Epithelial cell of prostate (primary cell): ENCODE measurements around the gene GJA3.
"Not testable (repeated sequence)": the region's sequence is repeated elsewhere in the genome, so short reads cannot be mapped to it uniquely, and the experiment has no call there.

Experiments
- DNase-seq: peaks from one replicate; pipeline ENCODE4 v3.0.0-alpha.2; 2011; ENCODE audit warnings: low read depth, low spot score
- H3K27ac ChIP-seq: fragments of 450-650 bp; 2 replicates; pipeline ENCODE4 v1.5.1; 2017; ENCODE audit warnings: mild to moderate bottlenecking

Gene GJA3

GRCh38 chr13:20153290-20153689, 7.6 kb downstream of the GJA3 start:
- not testable (repeated sequence) for H3K27ac ChIP-seq, DNase-seq

GRCh38 chr13:20151612-20152011, 9.2 kb downstream of the GJA3 start:
- H3K27ac ChIP-seq: no peak overlapping the region
- no peak for DNase-seq

GRCh38 chr13:20151016-20151415, 9.8 kb downstream of the GJA3 start:
- H3K27ac ChIP-seq: no peak overlapping the region
- no peak for DNase-seq

GRCh38 chr13:20150561-20150960, 10.3 kb downstream of the GJA3 start:
- no peak for DNase-seq
- H3K27ac ChIP-seq: no peak overlapping the region

DNA sequence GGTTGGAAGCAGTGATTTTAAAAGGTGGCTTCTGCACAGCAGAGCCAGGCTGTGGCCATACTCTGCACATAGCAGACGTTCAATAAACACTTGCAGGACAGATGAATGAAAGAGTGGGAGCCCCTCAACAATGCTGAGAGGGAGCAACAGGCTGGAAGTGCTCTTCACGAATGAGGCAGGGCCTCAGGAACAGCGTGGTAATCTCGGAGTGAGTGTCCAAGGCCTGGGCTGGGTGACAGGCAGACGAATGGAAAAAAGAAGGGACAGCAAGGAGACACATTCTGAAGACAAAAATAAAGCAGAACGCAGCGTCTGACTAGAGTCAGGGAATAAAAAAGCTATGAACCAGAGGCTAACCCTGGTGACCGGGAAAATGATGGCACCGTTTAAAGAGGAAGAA, 11.1 kb downstream of the GJA3 start:
- H3K27ac ChIP-seq: no peak overlapping the region
- DNase-seq: no peak

- no peak for DNase-seq
- no peak overlapping the region for H3K27ac ChIP-seq
Measured at GRCh38 chr13:20148501-20149183, 12.2 kb downstream of the GJA3 start.

- DNase-seq: no peak
- no peak overlapping the region for H3K27ac ChIP-seq
Measured at GRCh38 chr13:20146381-20146780, 14.5 kb downstream of the GJA3 start.

GRCh38 chr13:20145521-20145920, 15.3 kb downstream of the GJA3 start:
- no peak for DNase-seq
- no peak overlapping the region for H3K27ac ChIP-seq

- DNase-seq: no peak
- no peak overlapping the region for H3K27ac ChIP-seq
Measured at GRCh38 chr13:20144141-20144850, 16.6 kb downstream of the GJA3 start.

GRCh38 chr13:20142927-20143480, 17.8 kb downstream of the GJA3 start:
- no peak overlapping the region for H3K27ac ChIP-seq
- no peak for DNase-seq

GRCh38 chr13:20142023-20142926, 18.6 kb downstream of the GJA3 start:
- no peak overlapping the region for H3K27ac ChIP-seq
- DNase-seq: no peak

DNA sequence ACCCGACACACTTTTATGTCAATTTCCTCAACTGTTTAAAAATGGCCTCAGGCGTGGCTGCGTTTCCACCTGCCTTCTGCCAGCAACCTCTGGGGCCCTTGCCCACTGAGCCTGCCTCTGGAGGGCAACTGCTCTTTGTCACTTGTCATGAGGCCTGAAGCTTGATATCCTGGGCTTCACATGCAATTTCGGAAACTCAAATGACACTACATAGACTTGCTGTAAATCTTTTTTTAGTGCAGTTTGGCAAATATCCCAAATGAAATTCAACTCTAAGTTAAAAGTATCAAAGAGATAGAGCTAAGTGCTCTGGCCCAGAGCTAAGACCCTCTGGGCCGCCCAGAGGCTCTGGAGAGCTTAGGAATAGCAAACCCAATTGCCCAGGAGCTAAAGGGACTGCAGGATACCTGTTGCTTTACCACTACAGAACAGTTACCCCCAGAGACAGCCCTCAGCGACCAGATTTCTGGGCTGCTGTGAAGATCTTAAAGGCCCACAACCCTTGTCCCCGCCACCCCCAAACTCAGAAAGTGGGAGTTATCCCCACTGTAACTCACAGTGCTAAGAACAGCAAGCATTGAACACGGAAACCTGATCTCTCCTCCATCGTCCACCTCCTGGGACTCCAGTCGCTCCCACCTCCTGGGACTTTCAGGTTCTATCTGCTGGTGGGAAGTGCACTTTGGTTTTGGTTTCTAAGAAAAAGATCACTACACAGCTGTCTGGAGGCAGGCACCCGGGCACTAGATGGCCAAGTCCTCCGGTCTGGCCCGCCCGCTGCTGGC, 19.4 kb downstream of the GJA3 start:
- no peak overlapping the region for H3K27ac ChIP-seq
- DNase-seq: no peak

DNA sequence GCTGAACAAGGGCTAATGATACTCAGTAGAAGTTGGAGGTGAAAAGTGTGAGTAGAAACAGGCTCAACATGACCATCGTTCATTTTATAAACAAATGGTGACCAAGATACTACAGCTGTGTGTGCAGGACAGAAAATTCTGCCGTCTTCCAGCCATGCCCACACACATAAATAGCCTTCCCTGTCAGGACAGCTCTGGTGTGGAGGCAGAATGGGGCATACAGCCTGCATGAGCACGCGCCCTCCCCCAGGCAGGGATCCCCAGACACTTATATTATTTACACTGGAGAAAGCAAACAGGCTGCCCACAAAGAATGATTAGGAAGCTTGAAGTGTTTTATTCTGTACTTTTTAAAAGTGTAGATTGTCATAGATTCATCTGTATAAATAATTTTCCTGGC, 20.4 kb downstream of the GJA3 start:
- no peak overlapping the region for H3K27ac ChIP-seq
- no peak for DNase-seq

- H3K27ac ChIP-seq: no peak overlapping the region
Measured at GRCh38 chr13:20137875-20138274, 23.0 kb downstream of the GJA3 start.

GRCh38 chr13:20136781-20137703, 23.8 kb downstream of the GJA3 start:
- H3K27ac ChIP-seq: no peak overlapping the region
- DNase-seq: no peak

More at GRCh38 chr13:20137875-20138274, 23.0 kb downstream of the GJA3 start:
- no peak for DNase-seq

- DNase-seq: no peak
- H3K27ac ChIP-seq: no peak overlapping the region
Measured at GRCh38 chr13:20134732-20135131, 26.1 kb downstream of the GJA3 start.

- DNase-seq: no peak
- H3K27ac ChIP-seq: no peak overlapping the region
Measured at GRCh38 chr13:20132052-20132634, 28.7 kb downstream of the GJA3 start.

DNA sequence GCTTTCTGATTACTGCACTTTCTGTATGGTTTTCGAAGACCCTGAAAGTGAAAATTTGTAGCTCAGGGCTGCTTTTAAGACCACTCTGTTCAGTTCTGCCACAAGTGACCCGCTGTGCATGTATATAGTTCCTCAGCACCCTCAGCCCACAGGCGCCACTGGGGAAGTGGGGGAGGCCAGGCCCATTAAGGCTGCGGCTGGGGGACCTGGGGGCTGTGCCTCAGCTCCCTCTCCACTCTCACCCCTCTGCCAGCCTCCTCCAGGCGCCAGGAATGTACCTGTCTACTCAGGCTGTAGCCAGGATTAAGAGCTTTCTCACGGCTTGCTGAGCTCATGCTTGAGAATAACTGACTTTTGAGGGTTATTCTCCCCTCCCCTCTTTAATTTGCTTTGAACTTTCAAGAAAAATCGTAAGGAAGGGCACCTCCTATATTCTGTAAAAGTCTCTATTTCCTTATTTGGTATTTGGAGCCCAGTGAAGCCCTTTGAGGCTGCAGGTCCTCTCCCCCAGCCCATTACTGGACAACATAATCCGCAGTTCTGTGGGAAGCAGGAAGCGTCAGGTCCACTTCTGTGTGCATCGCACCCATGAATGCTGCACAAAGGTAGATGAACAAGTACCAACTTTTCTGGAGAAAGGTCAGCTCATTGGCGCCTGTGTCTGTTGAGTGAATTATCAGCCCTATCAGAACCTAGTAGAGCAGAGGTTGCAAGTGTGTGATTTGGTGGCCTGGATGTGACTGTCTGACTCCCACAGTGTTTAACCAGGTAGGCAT, 29.6 kb downstream of the GJA3 start:
- DNase-seq: no peak
- no peak overlapping the region for H3K27ac ChIP-seq
